GM21447 (cell line): Measurements from ENCODE around the gene GTF3C1.

ENCODE experiments used
- ATAC-seq: cut with Tn5 transposase; IDR thresholded peaks from one replicate; pipeline ENCODE4 v1.9.1; 2021; ENCODE audit not compliant: unreplicated experiment

The GTF3C1 gene

GRCh38 chr16:27568077-27568476, 18.4 kb upstream of the GTF3C1 start:
- ATAC-seq: no peak

DNA sequence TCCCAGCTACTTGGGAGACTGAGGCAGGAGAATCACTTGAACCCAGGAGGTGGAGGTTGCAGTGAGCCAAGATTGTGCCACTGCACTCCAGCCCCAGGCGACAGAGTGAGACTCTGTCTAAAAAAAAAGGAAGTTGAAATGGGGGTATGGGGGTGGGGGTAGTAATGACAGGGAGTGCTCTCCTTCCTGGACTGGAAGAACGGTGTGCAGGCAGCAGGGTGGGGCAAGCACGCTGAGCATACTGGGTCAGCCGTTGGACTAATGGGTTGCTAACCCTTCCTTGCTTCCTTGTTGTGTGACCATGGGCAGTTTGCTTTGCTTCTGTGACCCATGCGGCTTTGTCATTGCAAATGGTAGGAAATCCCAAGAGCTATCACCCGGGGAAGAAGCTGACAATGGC, 16.7 kb upstream of the GTF3C1 start:
- ATAC-seq: no peak

DNA sequence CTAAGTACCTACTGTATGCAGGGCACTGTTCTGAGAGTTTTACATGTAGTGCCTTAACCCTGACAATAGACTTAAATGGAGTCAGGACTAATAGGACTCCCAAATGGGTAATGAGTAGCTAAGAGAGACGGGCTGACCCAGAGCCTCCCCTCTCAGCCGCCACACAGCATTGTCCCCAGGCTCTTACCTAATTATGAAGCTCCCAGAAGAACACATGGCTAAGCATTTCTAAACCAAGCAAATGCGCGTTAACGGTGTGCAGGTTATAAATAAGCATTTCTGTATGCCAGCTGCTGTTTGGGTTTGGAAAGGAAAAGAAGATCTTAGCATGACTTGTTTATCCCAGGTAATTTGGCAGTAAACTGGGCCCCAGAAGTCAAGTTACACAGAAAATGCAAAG, 14.5 kb upstream of the GTF3C1 start:
- ATAC-seq: no peak

DNA sequence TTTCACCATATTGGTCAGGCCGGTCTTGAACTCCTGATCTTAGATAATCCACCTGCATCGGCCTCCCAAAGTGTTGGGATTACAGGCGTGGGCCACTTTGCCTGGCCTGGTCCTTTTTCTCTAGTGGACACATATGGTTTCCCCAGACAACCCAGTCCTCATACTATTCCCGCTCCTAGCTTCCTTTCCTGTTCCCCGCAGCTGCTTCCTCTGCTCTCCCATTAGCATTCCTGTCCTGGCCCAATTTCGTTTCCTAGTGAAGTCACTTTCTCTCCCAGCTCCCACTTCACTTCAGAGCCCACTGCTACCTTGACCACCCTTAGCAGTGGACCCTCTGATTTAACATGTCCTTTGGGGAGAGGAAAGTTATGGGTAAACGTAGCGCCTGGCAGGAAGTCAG, 11.5 kb upstream of the GTF3C1 start:
- no peak for ATAC-seq

GRCh38 chr16:27558932-27559331, 9.2 kb upstream of the GTF3C1 start:
- no peak for ATAC-seq

- ATAC-seq: no peak
These were observed 8.7 kb upstream of the GTF3C1 start for GRCh38 chr16:27558434-27558833.

DNA sequence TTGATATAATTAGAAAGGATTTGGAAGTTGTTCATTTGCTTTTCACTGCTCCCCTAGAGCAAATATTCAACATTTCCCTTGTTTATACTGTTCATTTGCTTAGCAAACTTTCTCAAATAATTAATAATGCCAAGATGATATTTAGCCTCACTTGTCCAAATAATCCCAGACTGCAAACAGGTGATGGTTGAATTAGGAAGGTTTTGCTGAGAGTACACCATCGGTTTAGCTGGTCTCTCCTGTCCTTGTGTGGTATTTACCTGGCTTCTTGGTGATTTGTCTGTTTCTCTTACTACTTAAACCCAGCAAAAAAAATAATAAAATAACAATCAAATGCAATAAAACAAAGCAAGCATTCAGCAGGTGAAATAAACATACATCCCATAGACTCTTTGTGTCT, 6.8 kb upstream of the GTF3C1 start:
- no peak for ATAC-seq

DNA sequence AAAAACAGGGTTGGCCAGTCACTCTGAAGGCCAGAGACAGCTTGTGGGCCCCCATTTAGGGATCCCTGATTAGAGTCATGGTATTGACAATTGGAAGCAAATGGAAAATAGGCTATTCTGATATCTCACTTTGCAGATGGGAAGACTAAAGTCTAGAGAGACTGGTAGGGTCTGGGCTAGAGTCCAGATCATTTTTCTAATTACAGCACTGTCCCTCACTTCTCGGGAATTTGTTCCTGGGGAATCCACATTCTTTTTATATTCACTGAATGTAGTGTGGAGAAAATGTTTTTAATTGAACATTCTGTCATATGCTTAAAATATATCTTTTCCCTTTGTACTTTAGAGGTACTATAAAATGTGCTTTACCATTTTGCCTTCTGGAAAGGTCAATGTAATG, 1.3 kb upstream of the GTF3C1 start:
- no peak for ATAC-seq

DNA sequence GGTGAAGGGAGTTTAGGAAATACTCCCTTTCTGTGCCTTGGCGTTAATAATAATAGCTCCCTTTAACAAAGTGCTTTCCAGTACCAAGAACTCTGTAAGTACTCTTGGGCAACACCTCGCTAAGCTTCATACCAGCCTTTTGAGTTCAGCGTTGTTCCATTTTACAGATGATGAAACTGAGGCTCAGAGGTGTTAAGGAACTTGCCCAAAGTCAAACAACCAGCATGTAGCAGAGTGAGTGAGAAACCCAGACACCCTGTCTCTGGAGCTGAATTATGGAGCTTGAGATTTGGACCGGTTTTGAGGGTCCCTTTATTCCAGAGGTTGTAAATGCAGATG, 838 bp upstream of the GTF3C1 start:
- ATAC-seq: no peak

- peak; percentile 32 for ATAC-seq
These were observed 308 bp downstream of the GTF3C1 start for GRCh38 chr16:27549464-27549745.

GRCh38 chr16:27547851-27548250, 1.9 kb downstream of the GTF3C1 start:
- no peak for ATAC-seq

- no peak for ATAC-seq
These were observed 2.6 kb downstream of the GTF3C1 start for GRCh38 chr16:27547134-27547533.

DNA sequence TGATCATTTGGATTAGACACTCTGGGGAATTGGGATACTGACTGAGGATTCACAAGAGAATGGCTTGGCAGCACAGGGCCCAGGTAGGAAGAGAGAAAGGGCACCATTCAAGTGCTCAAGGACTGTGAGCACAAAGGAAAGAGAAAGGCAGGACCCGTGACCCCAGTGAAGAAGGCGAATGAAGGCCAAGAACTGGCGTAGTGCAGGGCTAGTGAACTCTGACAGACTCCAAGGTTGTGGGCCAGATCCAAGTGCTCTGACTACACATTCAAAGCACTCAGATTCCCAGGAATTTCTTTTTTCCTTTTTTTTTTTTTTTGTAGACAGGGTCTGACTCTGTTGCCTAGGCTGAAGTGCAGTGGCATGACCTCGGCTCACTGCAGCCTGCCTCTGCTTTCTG, 5.0 kb downstream of the GTF3C1 start:
- ATAC-seq: no peak

DNA sequence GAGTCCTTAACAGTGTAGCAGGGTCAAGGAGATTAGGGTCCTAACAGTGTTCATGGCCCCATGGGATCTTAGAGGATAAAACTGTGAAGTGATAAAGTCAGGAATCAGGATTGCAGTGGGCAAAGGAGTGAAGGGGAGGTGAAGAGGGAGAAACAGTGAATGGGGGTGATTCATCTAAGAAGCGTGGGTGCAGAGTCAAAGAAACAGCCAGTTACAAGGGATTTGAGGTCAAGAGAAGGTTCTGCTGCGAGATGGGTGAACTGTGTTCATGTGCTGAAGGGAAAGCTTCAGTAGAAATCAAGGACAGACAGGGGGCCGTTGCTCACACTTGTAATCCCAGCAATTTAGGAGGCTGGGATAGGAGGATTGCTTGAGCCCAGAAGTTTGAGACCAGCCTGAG, 5.9 kb downstream of the GTF3C1 start:
- no peak for ATAC-seq

DNA sequence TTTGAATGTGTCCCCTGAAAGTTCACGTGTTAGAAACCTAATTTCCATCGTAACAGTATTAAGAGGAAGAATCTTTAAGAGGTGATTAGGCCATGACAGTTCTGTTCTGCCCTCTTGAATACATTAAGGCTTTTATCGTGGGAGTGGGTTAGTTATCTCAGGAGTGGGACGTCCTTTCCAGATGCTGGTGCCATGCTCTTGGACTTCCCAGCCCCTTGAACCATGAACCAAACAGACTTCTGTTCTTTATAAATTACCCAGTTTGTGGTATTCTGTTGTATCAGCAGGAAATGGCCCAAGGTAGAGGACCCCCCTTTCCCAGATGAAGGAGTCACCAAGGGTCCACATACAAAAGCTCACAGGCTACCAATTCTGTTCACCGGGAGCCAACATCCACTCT, 10.1 kb downstream of the GTF3C1 start:
- ATAC-seq: no peak

DNA sequence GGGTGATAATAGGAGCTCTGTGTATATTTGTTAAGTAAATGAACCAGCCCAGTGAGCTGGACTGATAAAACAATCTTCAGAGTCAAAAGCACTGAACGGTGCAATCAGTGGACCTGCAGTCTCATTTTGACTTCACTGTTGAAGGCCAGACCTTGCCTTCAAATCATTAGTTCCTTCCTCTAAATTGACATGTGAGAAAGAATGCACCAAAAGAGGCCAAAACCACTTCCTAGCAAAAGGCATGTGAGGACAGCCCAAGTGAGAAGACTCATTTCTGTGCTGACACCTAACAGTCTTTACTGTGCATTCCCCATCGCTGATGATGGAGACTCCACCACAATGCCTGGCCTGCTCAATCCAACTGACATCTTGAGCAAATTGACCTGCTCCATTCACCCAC, 10.6 kb downstream of the GTF3C1 start:
- ATAC-seq: no peak

- no peak for ATAC-seq
These were observed 11.2 kb downstream of the GTF3C1 start for GRCh38 chr16:27538528-27538927.

DNA sequence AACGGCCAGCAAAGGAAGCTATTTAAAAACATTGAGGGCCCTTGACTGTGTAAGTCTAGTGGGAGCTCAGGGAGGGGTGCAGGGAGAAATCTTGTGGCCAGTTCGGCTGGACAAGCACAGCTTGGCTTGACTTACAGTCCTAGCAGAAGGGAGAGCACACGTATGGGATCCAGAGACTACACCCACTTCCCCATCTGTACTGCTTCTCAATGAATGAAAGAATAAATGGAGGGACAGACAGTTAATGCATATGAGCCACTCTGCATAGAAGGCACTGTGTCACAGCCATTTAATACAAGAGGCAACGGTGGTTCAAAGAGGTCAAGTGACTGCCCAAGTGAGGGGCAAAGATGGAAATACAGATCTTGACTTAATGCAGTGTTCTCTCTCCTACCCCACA, 15.5 kb downstream of the GTF3C1 start:
- no peak for ATAC-seq

GRCh38 chr16:27531826-27532800, 17.6 kb downstream of the GTF3C1 start:
- no peak for ATAC-seq

DNA sequence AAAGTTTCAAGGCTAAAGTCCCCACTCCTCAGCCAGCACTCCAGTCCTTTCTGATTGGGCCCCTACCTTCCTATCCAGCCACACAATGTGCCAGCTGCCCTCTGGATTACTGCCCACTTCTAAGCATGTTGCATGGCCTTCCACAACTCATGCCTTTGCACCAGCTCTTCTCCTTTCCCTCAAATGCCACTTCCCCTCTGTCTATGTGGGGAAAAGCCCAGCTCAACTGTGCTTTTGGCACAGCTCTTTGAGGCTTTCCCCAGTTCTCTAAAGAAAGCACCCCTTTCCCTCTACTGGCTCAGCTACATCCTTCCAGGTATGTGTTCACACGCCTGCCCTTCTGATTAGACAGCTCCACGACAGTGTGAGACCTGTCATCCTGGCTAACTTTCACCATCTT, 18.5 kb downstream of the GTF3C1 start:
- ATAC-seq: no peak

- no peak for ATAC-seq
These were observed 19.8 kb downstream of the GTF3C1 start for GRCh38 chr16:27529962-27530361.

- no peak for ATAC-seq
These were observed 21.4 kb downstream of the GTF3C1 start for GRCh38 chr16:27528294-27528693.

GRCh38 chr16:27526180-27526579, 23.5 kb downstream of the GTF3C1 start:
- ATAC-seq: no peak
